Left lung (tissue), 10 donors: ENCODE data around the gene TRAF2. TPM values are rescaled to one million over a fixed set of nuclear protein-coding genes. Genes with fewer than 3 reads are reported as not detected.
"Not testable (repeated sequence)": the region's sequence is repeated elsewhere in the genome, so short reads cannot be mapped to it uniquely, and the experiment has no call there.

Experiments used
- ATAC-seq: fragments of 200-7000 bp; cut with Tn5 transposase; one replicate; pipeline ENCODE4 v1.9.1; 2020; ENCODE audit warnings: moderate library complexity
- DNase-seq, 4 donors: peaks; one replicate each; pipeline ENCODE4 v3.0.0-alpha.2; 2013 to 2020
- H3K27ac ChIP-seq, 2 donors: fragments of 200-600 bp; sonication (generic) in 1 of 2; one replicate each; pipeline versions ENCODE4 v1.5.0 to v1.8.0; 2020 to 2021
- H3K27me3 ChIP-seq, 2 donors: fragments of 200-600 bp; sonication (generic) in 1 of 2; one replicate each; pipeline versions ENCODE4 v1.5.0 to v1.8.0; 2020 to 2021
- H3K36me3 ChIP-seq, 2 donors: fragments of 200-600 bp; sonication (generic) in 1 of 2; one replicate each; pipeline versions ENCODE4 v1.5.0 to v1.8.0; 2020 to 2021
- H3K4me1 ChIP-seq, 2 donors: fragments of 200-600 bp; one replicate each; pipeline ENCODE4 v1.8.0; 2021
- H3K4me3 ChIP-seq, 2 donors: fragments of 200-600 bp; sonication (generic) in 1 of 2; one replicate each; pipeline versions ENCODE4 v1.5.0 to v1.8.0; 2020 to 2021; ENCODE audit warnings: mild to moderate bottlenecking in 1 of 2
- H3K9me3 ChIP-seq, 2 donors: fragments of 200-600 bp; sonication (generic) in 1 of 2; one replicate each; pipeline versions ENCODE4 v1.5.0 to v1.8.0; 2020 to 2021
- intact Hi-C, 2 donors: fragments of 100-400 bp; cut with DNase I; formaldehyde crosslinking; loops; one replicate each; pipeline versions ENCODE4 v1.11.2 to v1.14.2; 2022
- polyA plus RNA-seq, 6 donors: library from polyadenylated mRNA; unstranded; fragments of 120-200 nt; gene quantifications; one replicate each; pipeline ENCODE4 v1.2.1, GENCODE V29; 2013; ENCODE audit not compliant: insufficient read length in 6 of 6
- total RNA-seq, 2 donors: library from RNA; stranded (reverse); fragmentation: NEBNext Ultra II Directional; extraction: Animal tissue kit (Norgen Biotek cat#: 25700); gene quantifications; one replicate each; pipeline ENCODE4 v1.2.1, GENCODE V29; 2021
- TF ChIP-seq, protein P1 (sequence below), 2 donors: fragments of 200-600 bp; sonication (generic) in 1 of 2; IDR thresholded peaks; one replicate each; pipeline versions ENCODE4 v1.5.0 to v1.8.0; 2021; ENCODE audit warnings: antibody characterized with exemption in 2 of 2
- donor health status: DM: no; HTN: yes; CAD: no.
- donor health status: DM: no; HTN: no; CAD: no.

The TRAF2 gene
- total and polyA plus RNA-seq, 8 donors = 12.4 to 22.4 (median 15.9) TPM

DNA sequence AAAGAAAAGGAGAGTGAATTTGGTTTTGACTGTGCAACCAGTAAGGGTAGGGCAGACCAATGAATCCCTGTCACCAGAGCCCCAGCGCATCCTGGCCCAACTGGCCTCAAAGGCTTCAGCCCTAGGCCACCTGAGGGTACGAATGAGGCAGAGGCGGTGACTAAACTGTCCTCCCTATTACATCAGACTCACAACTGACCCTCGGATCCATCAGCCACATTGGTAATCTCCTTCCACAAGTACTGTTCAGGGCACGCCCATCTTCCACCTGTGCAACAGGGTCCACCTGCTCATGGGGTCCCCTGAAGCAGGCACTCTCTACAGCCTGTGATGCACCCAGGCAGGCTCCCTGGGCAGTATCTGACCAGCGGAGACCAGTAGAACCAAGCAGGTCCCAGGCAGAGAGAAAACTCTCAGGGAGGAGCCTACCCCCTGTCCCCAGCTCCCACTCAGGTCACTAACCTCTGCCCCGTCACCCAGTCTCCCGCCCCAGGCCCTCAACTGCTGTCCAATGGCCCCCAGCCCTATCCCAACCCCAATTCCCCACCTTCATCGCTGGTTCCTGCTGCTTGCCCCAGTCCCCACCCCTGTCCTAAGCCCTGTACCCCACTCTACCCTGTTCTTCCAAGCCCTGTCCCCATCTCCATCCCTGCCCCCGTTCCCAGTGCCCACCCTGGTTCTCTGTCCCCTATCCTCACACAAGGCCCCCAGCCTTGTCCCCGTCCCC is 21.1 kb upstream of the TRAF2 start:
- ATAC-seq (no peak), DNase-seq (peak in 1 of 4 donors; percentile 27)
- Histone ChIP-seq H3K36me3 (peaks cover 0 to 35% of the 10 kb centered on the region in 2 donors), H3K27ac (no peak overlapping the region), H3K9me3 (no peaks in the 10 kb centered on the region), H3K4me3 (peak overlapping the region; percentile 67), H3K27me3 (no peaks in the 10 kb centered on the region), H3K4me1 (peaks cover 9 to 22% of the 10 kb centered on the region in 2 donors)
- intact Hi-C loops = no loop called here
- TF ChIP-seq, protein P1, sequence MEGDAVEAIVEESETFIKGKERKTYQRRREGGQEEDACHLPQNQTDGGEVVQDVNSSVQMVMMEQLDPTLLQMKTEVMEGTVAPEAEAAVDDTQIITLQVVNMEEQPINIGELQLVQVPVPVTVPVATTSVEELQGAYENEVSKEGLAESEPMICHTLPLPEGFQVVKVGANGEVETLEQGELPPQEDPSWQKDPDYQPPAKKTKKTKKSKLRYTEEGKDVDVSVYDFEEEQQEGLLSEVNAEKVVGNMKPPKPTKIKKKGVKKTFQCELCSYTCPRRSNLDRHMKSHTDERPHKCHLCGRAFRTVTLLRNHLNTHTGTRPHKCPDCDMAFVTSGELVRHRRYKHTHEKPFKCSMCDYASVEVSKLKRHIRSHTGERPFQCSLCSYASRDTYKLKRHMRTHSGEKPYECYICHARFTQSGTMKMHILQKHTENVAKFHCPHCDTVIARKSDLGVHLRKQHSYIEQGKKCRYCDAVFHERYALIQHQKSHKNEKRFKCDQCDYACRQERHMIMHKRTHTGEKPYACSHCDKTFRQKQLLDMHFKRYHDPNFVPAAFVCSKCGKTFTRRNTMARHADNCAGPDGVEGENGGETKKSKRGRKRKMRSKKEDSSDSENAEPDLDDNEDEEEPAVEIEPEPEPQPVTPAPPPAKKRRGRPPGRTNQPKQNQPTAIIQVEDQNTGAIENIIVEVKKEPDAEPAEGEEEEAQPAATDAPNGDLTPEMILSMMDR (IDR thresholded peaks at IDR 0.05) = no peak

DNA sequence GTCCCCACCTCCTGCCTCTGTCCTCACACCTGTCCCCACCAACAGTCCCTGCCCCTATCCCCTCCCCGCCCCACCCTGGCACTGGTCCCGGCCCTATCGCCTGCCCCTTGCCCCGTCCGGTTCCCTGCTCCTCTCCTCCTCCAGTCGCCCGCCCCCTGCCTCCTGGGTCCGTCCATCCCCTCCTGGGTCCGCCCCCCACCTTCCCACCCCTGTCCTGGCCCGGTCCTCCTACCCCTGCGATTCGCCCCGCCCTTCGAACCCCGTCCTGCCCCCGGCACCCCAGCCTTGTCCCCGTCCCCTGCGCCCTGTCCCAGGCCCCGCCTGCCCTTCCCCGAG is 20.6 kb upstream of the TRAF2 start:
- no peaks in the 10 kb centered on the region for H3K9me3 ChIP-seq
- H3K27me3 ChIP-seq = no peaks in the 10 kb centered on the region
- H3K27ac ChIP-seq = peak overlapping the region; percentile 26 to 83
- H3K4me1 ChIP-seq = peaks cover 9 to 22% of the 10 kb centered on the region in 2 donors
- intact Hi-C loops = no loop called here
- peak overlapping the region; percentile 67 for H3K4me3 ChIP-seq
- DNase-seq (peak in 1 of 4 donors; percentile 47), ATAC-seq (peak; percentile 14)
- peaks cover 0 to 31% of the 10 kb centered on the region in 2 donors for H3K36me3 ChIP-seq
- TF ChIP-seq, protein P1 (IDR thresholded peaks at IDR 0.05) = no peak

DNA sequence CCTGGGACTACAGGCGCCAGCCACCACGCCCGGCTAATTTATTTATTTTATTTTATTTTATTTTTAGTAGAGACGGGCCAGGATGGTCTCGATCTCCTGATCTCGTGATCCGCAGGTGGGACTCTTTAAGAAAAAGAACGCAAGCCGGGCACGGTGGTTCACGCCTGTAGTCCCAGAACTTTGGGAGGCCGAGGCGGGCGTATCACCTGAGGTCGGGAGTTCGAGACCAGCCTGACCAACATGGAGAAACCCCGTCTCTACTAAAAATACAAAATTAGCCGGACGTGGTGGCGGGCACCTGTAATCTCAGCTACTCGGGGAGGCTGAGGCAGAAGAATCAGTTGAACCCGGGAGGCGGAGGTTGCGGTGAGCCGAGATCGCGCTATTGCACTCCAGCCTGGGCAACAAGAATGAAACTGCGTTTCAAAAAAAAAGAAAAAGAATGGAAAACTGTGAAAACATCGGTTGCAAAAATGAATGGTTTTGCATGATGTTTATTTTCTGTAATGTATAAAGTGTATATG is 19.4 kb upstream of the TRAF2 start:
- Histone ChIP-seq H3K4me3 (peak overlapping the region; percentile 40 to 67), H3K36me3 (peaks cover 0 to 19% of the 10 kb centered on the region in 2 donors), H3K27ac (peak overlapping the region; percentile 13 to 83), H3K4me1 (peaks cover 9 to 22% of the 10 kb centered on the region in 2 donors)
- H3K9me3 ChIP-seq, intact Hi-C loops, ATAC-seq, H3K27me3 ChIP-seq: not testable (repeated sequence)
- peak in 2 of 4 donors; percentile 28 to 48 for DNase-seq

DNA sequence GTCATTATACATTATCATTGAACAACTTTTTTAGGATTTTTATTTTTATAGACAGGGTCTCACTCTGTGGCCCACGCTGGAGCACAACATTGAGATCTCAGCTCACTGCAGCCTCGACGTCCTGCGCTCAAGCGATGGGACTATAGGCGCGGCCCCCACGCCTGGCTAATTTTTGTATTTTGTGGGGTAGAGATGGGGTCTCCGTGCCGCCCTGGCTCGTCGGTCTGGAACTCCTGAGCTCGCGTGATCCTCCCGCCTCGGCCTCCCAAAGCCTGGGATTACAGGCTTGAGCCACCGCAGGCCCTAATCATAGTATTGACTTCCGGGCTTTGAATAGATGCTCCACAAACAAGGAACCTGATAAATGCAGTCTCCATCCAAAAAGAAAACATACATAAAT is 18.8 kb upstream of the TRAF2 start:
- H3K9me3 ChIP-seq = peaks cover 0 to 9% of the 10 kb centered on the region in 2 donors
- TF ChIP-seq, protein P1 (IDR thresholded peaks at IDR 0.05) = no peak
- DNase-seq (peak in 2 of 4 donors; percentile 5 to 64), ATAC-seq (no peak)
- H3K4me1 ChIP-seq = peaks cover 9 to 22% of the 10 kb centered on the region in 2 donors
- no peak overlapping the region for H3K4me3 ChIP-seq
- H3K27ac ChIP-seq = no peak overlapping the region
- intact Hi-C loops = no loop called here
- peaks cover 0 to 14% of the 10 kb centered on the region in 2 donors for H3K36me3 ChIP-seq
- H3K27me3 ChIP-seq = no peaks in the 10 kb centered on the region

DNA sequence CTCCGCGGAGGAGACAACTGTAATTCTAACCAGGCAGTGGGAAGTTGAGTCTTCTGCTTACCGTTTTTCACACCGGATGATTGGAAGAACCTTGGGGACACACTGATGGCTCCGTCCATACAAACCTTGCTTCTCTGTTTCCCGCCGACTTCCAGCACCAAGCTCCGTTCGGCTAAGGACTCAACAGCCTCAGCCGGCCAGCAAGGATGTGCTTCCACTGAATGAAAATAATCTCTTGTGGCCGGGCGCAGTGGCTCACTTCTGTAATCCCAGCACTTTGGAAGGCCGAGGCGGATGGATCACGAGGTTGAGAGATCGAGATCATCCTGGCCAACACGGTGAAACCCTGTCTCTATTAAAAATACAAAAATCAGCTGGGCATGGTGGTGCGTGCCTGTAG is 18.4 kb upstream of the TRAF2 start:
- Histone ChIP-seq H3K4me3 (no peak overlapping the region), H3K27me3 (no peaks in the 10 kb centered on the region), H3K4me1 (peaks cover 9 to 22% of the 10 kb centered on the region in 2 donors), H3K27ac (no peak overlapping the region), H3K9me3 (peaks cover 0 to 13% of the 10 kb centered on the region in 2 donors), H3K36me3 (peaks cover 0 to 9% of the 10 kb centered on the region in 2 donors)
- intact Hi-C loops = no loop called here
- no peak for ATAC-seq
- DNase-seq = peak in 2 of 4 donors; percentile 19 to 24
- TF ChIP-seq, protein P1 (IDR thresholded peaks at IDR 0.05) = no peak
